ENCODE results near the gene MIGA1. TPM values are rescaled to one million over a fixed set of nuclear protein-coding genes. Genes with fewer than 3 reads are reported as not detected.
"Not testable (repeated sequence)": the region's sequence is repeated elsewhere in the genome, so short reads cannot be mapped to it uniquely, and the experiment has no call there.

Gene MIGA1
- total RNA-seq, 1 donor from 2014 or later: 8.6 TPM

GRCh38 chr1:77796695-77797405 is 17.4 kb downstream of the MIGA1 start:
- intact Hi-C loops (cut with micrococcal nuclease): no loop called here

- intact Hi-C loops (cut with micrococcal nuclease): no loop called here
Measured at GRCh38 chr1:77797991-77798390, 18.5 kb downstream of the MIGA1 start.

GRCh38 chr1:77802026-77802425 is 22.6 kb downstream of the MIGA1 start:
- intact Hi-C loops (cut with micrococcal nuclease): no loop called here

GRCh38 chr1:77803371-77803770 is 23.9 kb downstream of the MIGA1 start:
- intact Hi-C loops (cut with micrococcal nuclease): no loop called here

GRCh38 chr1:77809787-77810462 is 30.5 kb downstream of the MIGA1 start:
- intact Hi-C loops (cut with micrococcal nuclease): not testable (repeated sequence)

GRCh38 chr1:77811589-77811988 is 32.1 kb downstream of the MIGA1 start:
- intact Hi-C loops (cut with micrococcal nuclease): not testable (repeated sequence)

- intact Hi-C loops (cut with micrococcal nuclease): no loop called here
Measured at GRCh38 chr1:77817368-77818209, 38.1 kb downstream of the MIGA1 start.

GRCh38 chr1:77820121-77820520 is 40.7 kb downstream of the MIGA1 start:
- intact Hi-C loops (cut with micrococcal nuclease): loop anchor here (10.0 kb wide), 1 partner anchor 45 kb away; the partner anchor contains the start of gene MIGA1

GRCh38 chr1:77824079-77824478 is 44.6 kb downstream of the MIGA1 start:
- intact Hi-C loops (cut with micrococcal nuclease): loop anchor here (10.0 kb wide), 1 partner anchor 49 kb away; the partner anchor contains the start of gene MIGA1

GRCh38 chr1:77824694-77825093 is 45.2 kb downstream of the MIGA1 start:
- intact Hi-C loops (cut with micrococcal nuclease): loop anchor here (10.0 kb wide), 1 partner anchor 50 kb away; the partner anchor contains the start of gene MIGA1

- intact Hi-C loops (cut with micrococcal nuclease): loop anchor here (10.0 kb wide), 1 partner anchor 50 kb away; the partner anchor contains the start of gene MIGA1
Measured at GRCh38 chr1:77825131-77825709, 45.8 kb downstream of the MIGA1 start.

GRCh38 chr1:77826851-77827250 is 47.4 kb downstream of the MIGA1 start:
- intact Hi-C loops (cut with micrococcal nuclease): loop anchor here (10.0 kb wide), 1 partner anchor 52 kb away; the partner anchor contains the start of gene MIGA1

- intact Hi-C loops (cut with micrococcal nuclease): loop anchor here (10.0 kb wide), 1 partner anchor 53 kb away; the partner anchor contains the start of gene MIGA1
Measured at GRCh38 chr1:77828098-77828497, 48.6 kb downstream of the MIGA1 start.

- intact Hi-C loops (cut with micrococcal nuclease): loop anchor here (10.0 kb wide), 1 partner anchor 55 kb away; the partner anchor contains the start of gene MIGA1
Measured at GRCh38 chr1:77829851-77830250, 50.4 kb downstream of the MIGA1 start.

- intact Hi-C loops (cut with micrococcal nuclease): no loop called here
Measured at GRCh38 chr1:77830946-77831345, 51.5 kb downstream of the MIGA1 start.

- intact Hi-C loops (cut with micrococcal nuclease): no loop called here
Measured at GRCh38 chr1:77831566-77831965, 52.1 kb downstream of the MIGA1 start.

GRCh38 chr1:77831976-77832711 is 52.7 kb downstream of the MIGA1 start:
- intact Hi-C loops (cut with micrococcal nuclease): no loop called here

- intact Hi-C loops (cut with micrococcal nuclease): no loop called here
Measured at GRCh38 chr1:77832901-77833300, 53.5 kb downstream of the MIGA1 start.

- intact Hi-C loops (cut with micrococcal nuclease): no loop called here
Measured at GRCh38 chr1:77833521-77834100, 54.2 kb downstream of the MIGA1 start.

- intact Hi-C loops (cut with micrococcal nuclease): no loop called here
Measured at GRCh38 chr1:77834771-77835334, 55.4 kb downstream of the MIGA1 start.
